ENCODE measurements around the gene TMEM106B.

TMEM106B gene

GRCh38 chr7:12178317-12178716 is 32.8 kb upstream of the TMEM106B start:
- TF ChIP-seq, protein P1, sequence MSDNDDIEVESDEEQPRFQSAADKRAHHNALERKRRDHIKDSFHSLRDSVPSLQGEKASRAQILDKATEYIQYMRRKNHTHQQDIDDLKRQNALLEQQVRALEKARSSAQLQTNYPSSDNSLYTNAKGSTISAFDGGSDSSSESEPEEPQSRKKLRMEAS (IDR thresholded peaks at IDR 0.05; ENCODE audit: low read depth, low read length), result no peak
- no peak for TF ChIP-seq MYC (IDR thresholded peaks at IDR 0.05; ENCODE audit: low read depth, low read length)
- no peak for TF ChIP-seq CTCF (IDR thresholded peaks at IDR 0.05; ENCODE audit: low read depth, low read length)
- TF ChIP-seq POLR2A (IDR thresholded peaks at IDR 0.05; ENCODE audit: extremely low read depth, insufficient read length), result no peak
- no peak for DNase-seq (ENCODE audit: low read depth)
- H3K4me3 ChIP-seq (ENCODE audit: low read depth, low read length), result no peak overlapping the region

- TF ChIP-seq, protein P1 (IDR thresholded peaks at IDR 0.05; ENCODE audit: low read depth, low read length), result no peak
- TF ChIP-seq MYC (IDR thresholded peaks at IDR 0.05; ENCODE audit: low read depth, low read length), result no peak
- TF ChIP-seq CTCF (IDR thresholded peaks at IDR 0.05; ENCODE audit: low read depth, low read length), result no peak
- TF ChIP-seq POLR2A (IDR thresholded peaks at IDR 0.05; ENCODE audit: extremely low read depth, insufficient read length), result no peak
- DNase-seq (ENCODE audit: low read depth), result no peak
Observed at GRCh38 chr7:12194426-12194825, 16.7 kb upstream of the TMEM106B start.

GRCh38 chr7:12196386-12196785 is 14.7 kb upstream of the TMEM106B start:
- H3K4me3 ChIP-seq (ENCODE audit: low read depth, low read length), result no peak overlapping the region
- no peak for DNase-seq (ENCODE audit: low read depth)
- no peak for TF ChIP-seq MYC (IDR thresholded peaks at IDR 0.05; ENCODE audit: low read depth, low read length)
- TF ChIP-seq, protein P1 (IDR thresholded peaks at IDR 0.05; ENCODE audit: low read depth, low read length), result no peak
- TF ChIP-seq CTCF (IDR thresholded peaks at IDR 0.05; ENCODE audit: low read depth, low read length), result no peak
- no peak for TF ChIP-seq POLR2A (IDR thresholded peaks at IDR 0.05; ENCODE audit: extremely low read depth, insufficient read length)

More at GRCh38 chr7:12194426-12194825, 16.7 kb upstream of the TMEM106B start:
- H3K4me3 ChIP-seq (ENCODE audit: low read depth, low read length), result no peak overlapping the region

- no peak overlapping the region for H3K4me3 ChIP-seq (ENCODE audit: low read depth, low read length)
- TF ChIP-seq, protein P1 (IDR thresholded peaks at IDR 0.05; ENCODE audit: low read depth, low read length), result no peak
- TF ChIP-seq CTCF (IDR thresholded peaks at IDR 0.05; ENCODE audit: low read depth, low read length), result no peak
- TF ChIP-seq POLR2A (IDR thresholded peaks at IDR 0.05; ENCODE audit: extremely low read depth, insufficient read length), result no peak
- no peak for TF ChIP-seq MYC (IDR thresholded peaks at IDR 0.05; ENCODE audit: low read depth, low read length)
- no peak for DNase-seq (ENCODE audit: low read depth)
Observed at GRCh38 chr7:12199363-12199762, 11.7 kb upstream of the TMEM106B start.

- DNase-seq (ENCODE audit: low read depth), result no peak
- H3K4me3 ChIP-seq (ENCODE audit: low read depth, low read length), result no peak overlapping the region
- TF ChIP-seq, protein P1 (IDR thresholded peaks at IDR 0.05; ENCODE audit: low read depth, low read length), result no peak
- TF ChIP-seq POLR2A (IDR thresholded peaks at IDR 0.05; ENCODE audit: extremely low read depth, insufficient read length) (no peak), CTCF (IDR thresholded peaks at IDR 0.05; ENCODE audit: low read depth, low read length) (no peak), MYC (IDR thresholded peaks at IDR 0.05; ENCODE audit: low read depth, low read length) (no peak)
Observed at GRCh38 chr7:12207046-12207445, 4.0 kb upstream of the TMEM106B start.
